Vagina (tissue), 2 donors: ENCODE measurements around the gene ADAMTS17. TPM values are rescaled to one million over a fixed set of nuclear protein-coding genes. Genes with fewer than 3 reads are reported as not detected.

Experiments
- DNase-seq, 2 donors: peaks; one replicate each; pipeline ENCODE4 v3.0.0-alpha.2; 2017; ENCODE audit errors: extremely low spot score in 2 of 2
- H3K27ac ChIP-seq: fragments of 200-600 bp; sonication (generic); one replicate; pipeline ENCODE4 v1.5.1; 2019
- H3K27me3 ChIP-seq: fragments of 200-600 bp; sonication (generic); one replicate; pipeline ENCODE4 v1.5.1; 2019
- H3K36me3 ChIP-seq, 2 donors: fragments of 200-600 bp; sonication (generic); one replicate each; pipeline ENCODE4 v1.5.1; 2017 to 2019
- H3K4me1 ChIP-seq: fragments of 200-600 bp; sonication (generic); one replicate; pipeline ENCODE4 v1.5.1; 2019
- H3K4me3 ChIP-seq, 2 donors: fragments of 200-600 bp; sonication (generic); 1 replicate in 1 of 2; 2 replicates in 1 of 2; pipeline ENCODE4 v1.5.1; 2016 to 2019
- H3K9me3 ChIP-seq: fragments of 200-600 bp; sonication (generic); one replicate; pipeline ENCODE4 v1.5.1; 2019
- POLR2A ChIP-seq, 2 donors: fragments of 450-650 bp; IDR thresholded peaks; one replicate each; pipeline ENCODE4 v1.6.1; 2017; ENCODE audit warnings: antibody characterized with exemption in 2 of 2, mild to moderate bottlenecking in 2 of 2, moderate library complexity in 2 of 2
- POLR2AphosphoS5 ChIP-seq, 2 donors: sonication (generic); formaldehyde crosslinking; IDR thresholded peaks; one replicate each; pipeline ENCODE4 v1.9.0; 2017; ENCODE audit warnings: antibody characterized with exemption in 2 of 2, mild to moderate bottlenecking in 2 of 2, low read depth in 1 of 2; ENCODE audit not compliant: insufficient read depth in 1 of 2
- intact Hi-C: fragments of 100-400 bp; cut with DNase I; formaldehyde crosslinking; loops from one replicate; pipeline ENCODE4 v1.15.1; 2023
- total RNA-seq: library from RNA; depleted of rRNA; stranded (reverse); fragments of >200 nt; gene quantifications from one replicate; pipeline ENCODE4 v1.2.3, GENCODE V29; 2016
- TF ChIP-seq, protein P1 (sequence below), 3 experiments: fragments of 450-650 bp in 2 of 3; fragments of 200-600 bp in 1 of 3; sonication (generic) in 1 of 3; IDR thresholded peaks; one replicate each; pipeline ENCODE4 v1.5.1; 2017 to 2019; ENCODE audit warnings: antibody characterized with exemption in 3 of 3, mild to moderate bottlenecking in 2 of 3, moderate library complexity in 2 of 3

Gene ADAMTS17
- total RNA-seq, 1 donor from 2014 or later: 16.0 TPM

DNA sequence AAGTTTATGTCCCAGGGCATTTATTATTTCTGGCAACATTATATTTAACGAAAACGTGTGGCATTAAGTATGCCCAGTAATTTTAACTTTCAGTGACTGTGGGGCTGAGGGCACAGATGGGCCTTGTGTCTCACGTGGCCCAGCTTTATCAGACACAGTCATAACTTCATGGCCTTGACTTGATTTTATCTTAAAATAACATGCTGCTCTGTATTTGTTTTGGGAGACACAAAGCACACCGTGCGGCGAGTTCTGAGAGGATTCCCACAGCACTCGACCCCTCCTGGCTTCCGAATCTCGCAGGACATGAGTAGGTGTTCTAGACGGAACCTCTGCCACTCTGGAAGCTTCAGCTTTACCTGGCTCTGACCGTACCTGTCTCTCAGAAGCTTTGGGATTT lies 180.8 kb downstream of the ADAMTS17 start:
- H3K4me3 ChIP-seq: no peak overlapping the region
- no peak overlapping the region for H3K27ac ChIP-seq
- no peak for DNase-seq
- no peaks in the 10 kb centered on the region for H3K4me1 ChIP-seq
- TF ChIP-seq POLR2AphosphoS5 (IDR thresholded peaks at IDR 0.05; ENCODE audit: insufficient read depth in 1 of 2, low read depth in 1 of 2) (no peak), POLR2A (IDR thresholded peaks at IDR 0.05) (no peak)
- TF ChIP-seq, protein P1, sequence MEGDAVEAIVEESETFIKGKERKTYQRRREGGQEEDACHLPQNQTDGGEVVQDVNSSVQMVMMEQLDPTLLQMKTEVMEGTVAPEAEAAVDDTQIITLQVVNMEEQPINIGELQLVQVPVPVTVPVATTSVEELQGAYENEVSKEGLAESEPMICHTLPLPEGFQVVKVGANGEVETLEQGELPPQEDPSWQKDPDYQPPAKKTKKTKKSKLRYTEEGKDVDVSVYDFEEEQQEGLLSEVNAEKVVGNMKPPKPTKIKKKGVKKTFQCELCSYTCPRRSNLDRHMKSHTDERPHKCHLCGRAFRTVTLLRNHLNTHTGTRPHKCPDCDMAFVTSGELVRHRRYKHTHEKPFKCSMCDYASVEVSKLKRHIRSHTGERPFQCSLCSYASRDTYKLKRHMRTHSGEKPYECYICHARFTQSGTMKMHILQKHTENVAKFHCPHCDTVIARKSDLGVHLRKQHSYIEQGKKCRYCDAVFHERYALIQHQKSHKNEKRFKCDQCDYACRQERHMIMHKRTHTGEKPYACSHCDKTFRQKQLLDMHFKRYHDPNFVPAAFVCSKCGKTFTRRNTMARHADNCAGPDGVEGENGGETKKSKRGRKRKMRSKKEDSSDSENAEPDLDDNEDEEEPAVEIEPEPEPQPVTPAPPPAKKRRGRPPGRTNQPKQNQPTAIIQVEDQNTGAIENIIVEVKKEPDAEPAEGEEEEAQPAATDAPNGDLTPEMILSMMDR (IDR thresholded peaks at IDR 0.05): no peak
- H3K36me3 ChIP-seq: no peaks in the 10 kb centered on the region
- no peaks in the 10 kb centered on the region for H3K9me3 ChIP-seq
- no peaks in the 10 kb centered on the region for H3K27me3 ChIP-seq
- intact Hi-C loops: no loop called here

GRCh38 chr15:100159436-100159835 lies 182.3 kb downstream of the ADAMTS17 start:
- TF ChIP-seq, protein P1 (IDR thresholded peaks at IDR 0.05): no peak

GRCh38 chr15:100158356-100158755 lies 183.4 kb downstream of the ADAMTS17 start:
- H3K4me3 ChIP-seq: no peak overlapping the region
- no peak overlapping the region for H3K27ac ChIP-seq
- no peaks in the 10 kb centered on the region for H3K4me1 ChIP-seq
- no peaks in the 10 kb centered on the region for H3K27me3 ChIP-seq
- TF ChIP-seq POLR2A (IDR thresholded peaks at IDR 0.05) (no peak), POLR2AphosphoS5 (IDR thresholded peaks at IDR 0.05; ENCODE audit: insufficient read depth in 1 of 2, low read depth in 1 of 2) (no peak)
- TF ChIP-seq, protein P1 (IDR thresholded peaks at IDR 0.05): no peak
- H3K36me3 ChIP-seq: no peaks in the 10 kb centered on the region
- DNase-seq: peak in 1 of 2 donors; percentile 3
- no peaks in the 10 kb centered on the region for H3K9me3 ChIP-seq
- intact Hi-C loops: no loop called here

More at GRCh38 chr15:100159436-100159835, 182.3 kb downstream of the ADAMTS17 start:
- Histone ChIP-seq H3K27me3 (no peaks in the 10 kb centered on the region), H3K27ac (no peak overlapping the region), H3K4me3 (no peak overlapping the region), H3K4me1 (no peaks in the 10 kb centered on the region), H3K9me3 (no peaks in the 10 kb centered on the region), H3K36me3 (no peaks in the 10 kb centered on the region)
- intact Hi-C loops: no loop called here
- DNase-seq: no peak

DNA sequence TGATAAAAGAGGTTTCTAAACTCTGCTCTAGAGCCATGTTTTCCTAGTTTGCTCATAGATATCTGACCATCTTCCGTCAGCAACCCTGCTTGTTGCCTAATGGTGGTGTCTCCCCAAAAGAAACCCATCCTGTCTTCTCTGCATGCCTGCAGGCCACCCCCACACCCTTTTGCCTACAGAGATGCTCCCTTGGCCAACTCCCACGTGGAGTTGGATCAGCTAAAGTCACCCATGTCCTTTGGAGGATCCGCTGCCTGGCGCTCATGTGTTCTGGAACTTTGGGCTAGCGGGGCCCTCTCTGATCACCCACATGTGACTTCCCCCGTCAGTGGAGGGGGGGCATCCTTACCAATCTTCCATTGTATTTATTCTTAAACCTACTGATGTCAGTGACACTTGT lies 185.6 kb downstream of the ADAMTS17 start:
- H3K27ac ChIP-seq: no peak overlapping the region
- H3K9me3 ChIP-seq: no peaks in the 10 kb centered on the region
- H3K36me3 ChIP-seq: no peaks in the 10 kb centered on the region
- TF ChIP-seq, protein P1 (IDR thresholded peaks at IDR 0.05): no peak
- TF ChIP-seq POLR2A (IDR thresholded peaks at IDR 0.05) (no peak), POLR2AphosphoS5 (IDR thresholded peaks at IDR 0.05; ENCODE audit: insufficient read depth in 1 of 2, low read depth in 1 of 2) (no peak)
- peak in 1 of 2 donors; percentile 52 for DNase-seq
- no peaks in the 10 kb centered on the region for H3K27me3 ChIP-seq
- intact Hi-C loops: no loop called here
- H3K4me1 ChIP-seq: no peaks in the 10 kb centered on the region
- H3K4me3 ChIP-seq: no peak overlapping the region

GRCh38 chr15:100154338-100154737 lies 187.4 kb downstream of the ADAMTS17 start:
- TF ChIP-seq POLR2AphosphoS5 (IDR thresholded peaks at IDR 0.05; ENCODE audit: insufficient read depth in 1 of 2, low read depth in 1 of 2) (no peak), POLR2A (IDR thresholded peaks at IDR 0.05) (no peak)
- TF ChIP-seq, protein P1 (IDR thresholded peaks at IDR 0.05): no peak
- DNase-seq: no peak
- intact Hi-C loops: no loop called here

More at GRCh38 chr15:100154338-100154737, 187.4 kb downstream of the ADAMTS17 start:
- Histone ChIP-seq H3K27ac (no peak overlapping the region), H3K4me3 (no peak overlapping the region), H3K27me3 (no peaks in the 10 kb centered on the region), H3K36me3 (no peaks in the 10 kb centered on the region), H3K4me1 (no peaks in the 10 kb centered on the region), H3K9me3 (no peaks in the 10 kb centered on the region)
